Glutamatergic neuron (in vitro differentiated cells): ENCODE measurements around the gene HS6ST2. TPM values are rescaled to one million over a fixed set of nuclear protein-coding genes. Genes with fewer than 3 reads are reported as not detected.

Source experiments
- DNase-seq: peaks from one replicate; pipeline ENCODE4 v3.0.0; 2022
- H3K27ac Mint-ChIP-seq: one replicate; pipeline ENCODE4 v1.8.0; 2020; ENCODE audit warnings: mild to moderate bottlenecking, mixed read lengths, inconsistent platforms; ENCODE audit not compliant: unreplicated experiment
- H3K27me3 Mint-ChIP-seq: one replicate; pipeline ENCODE4 v1.8.0; 2020; ENCODE audit warnings: mild to moderate bottlenecking, moderate library complexity, mixed read lengths, inconsistent platforms; ENCODE audit not compliant: unreplicated experiment
- H3K36me3 Mint-ChIP-seq: one replicate; pipeline ENCODE4 v1.8.0; 2020; ENCODE audit warnings: mild to moderate bottlenecking, mixed read lengths, inconsistent platforms; ENCODE audit not compliant: unreplicated experiment
- H3K4me1 Mint-ChIP-seq: one replicate; pipeline ENCODE4 v1.8.0; 2020; ENCODE audit warnings: mild to moderate bottlenecking, low read depth, mixed read lengths, inconsistent platforms; ENCODE audit not compliant: unreplicated experiment
- H3K4me3 Mint-ChIP-seq: one replicate; pipeline ENCODE4 v1.8.0; 2020; ENCODE audit warnings: mild to moderate bottlenecking, mixed read lengths, inconsistent platforms; ENCODE audit not compliant: unreplicated experiment
- H3K9me3 Mint-ChIP-seq: one replicate; pipeline ENCODE4 v1.8.0; 2020; ENCODE audit warnings: mild to moderate bottlenecking, moderate library complexity, mixed read lengths, inconsistent platforms; ENCODE audit not compliant: unreplicated experiment
- total RNA-seq: library from RNA; stranded (reverse); fragmentation: NEBNext Ultra II Directional; extraction: Animal tissue kit (Norgen Biotek cat#: 25700); gene quantifications from one replicate; pipeline ENCODE4 v1.2.1, GENCODE V29; 2021; ENCODE audit not compliant: unreplicated experiment
- TF ChIP-seq, protein P1 (sequence below): fragments of 200-600 bp; sonication (generic); IDR thresholded peaks from one replicate; pipeline ENCODE4 v1.5.0; 2021; ENCODE audit not compliant: partially characterized antibody, unreplicated experiment

Gene HS6ST2
- total RNA-seq, 1 donor from 2014 or later, result 2.9 TPM

DNA sequence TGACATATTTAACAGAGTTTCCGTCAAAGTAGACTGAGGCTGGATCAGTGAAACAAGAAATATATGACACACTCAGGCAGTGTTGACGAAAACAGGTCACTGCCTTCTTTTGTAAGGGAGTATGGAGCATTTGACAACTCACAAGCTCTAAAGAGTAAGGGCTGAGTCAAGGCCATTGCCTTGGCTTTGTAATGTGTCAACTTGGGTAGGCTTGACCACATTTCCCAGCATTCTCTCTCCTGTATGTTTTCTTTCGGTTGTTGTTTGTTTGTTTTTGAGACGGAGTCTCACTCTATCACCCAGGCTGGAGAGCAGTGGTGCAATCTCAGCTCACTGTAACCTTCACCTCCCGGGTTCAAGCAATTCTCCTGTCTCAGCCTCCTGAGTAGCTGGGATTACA lies 344.6 kb downstream of the HS6ST2 start:
- Mint-ChIP-seq H3K4me1 (no peaks in the 10 kb centered on the region), H3K27me3 (peaks cover 2% of the 10 kb centered on the region), H3K4me3 (no peak overlapping the region), H3K36me3 (no peaks in the 10 kb centered on the region), H3K9me3 (no peaks in the 10 kb centered on the region), H3K27ac (no peak overlapping the region)
- DNase-seq, result no peak
- TF ChIP-seq, protein P1, sequence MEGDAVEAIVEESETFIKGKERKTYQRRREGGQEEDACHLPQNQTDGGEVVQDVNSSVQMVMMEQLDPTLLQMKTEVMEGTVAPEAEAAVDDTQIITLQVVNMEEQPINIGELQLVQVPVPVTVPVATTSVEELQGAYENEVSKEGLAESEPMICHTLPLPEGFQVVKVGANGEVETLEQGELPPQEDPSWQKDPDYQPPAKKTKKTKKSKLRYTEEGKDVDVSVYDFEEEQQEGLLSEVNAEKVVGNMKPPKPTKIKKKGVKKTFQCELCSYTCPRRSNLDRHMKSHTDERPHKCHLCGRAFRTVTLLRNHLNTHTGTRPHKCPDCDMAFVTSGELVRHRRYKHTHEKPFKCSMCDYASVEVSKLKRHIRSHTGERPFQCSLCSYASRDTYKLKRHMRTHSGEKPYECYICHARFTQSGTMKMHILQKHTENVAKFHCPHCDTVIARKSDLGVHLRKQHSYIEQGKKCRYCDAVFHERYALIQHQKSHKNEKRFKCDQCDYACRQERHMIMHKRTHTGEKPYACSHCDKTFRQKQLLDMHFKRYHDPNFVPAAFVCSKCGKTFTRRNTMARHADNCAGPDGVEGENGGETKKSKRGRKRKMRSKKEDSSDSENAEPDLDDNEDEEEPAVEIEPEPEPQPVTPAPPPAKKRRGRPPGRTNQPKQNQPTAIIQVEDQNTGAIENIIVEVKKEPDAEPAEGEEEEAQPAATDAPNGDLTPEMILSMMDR, result no peak

DNA sequence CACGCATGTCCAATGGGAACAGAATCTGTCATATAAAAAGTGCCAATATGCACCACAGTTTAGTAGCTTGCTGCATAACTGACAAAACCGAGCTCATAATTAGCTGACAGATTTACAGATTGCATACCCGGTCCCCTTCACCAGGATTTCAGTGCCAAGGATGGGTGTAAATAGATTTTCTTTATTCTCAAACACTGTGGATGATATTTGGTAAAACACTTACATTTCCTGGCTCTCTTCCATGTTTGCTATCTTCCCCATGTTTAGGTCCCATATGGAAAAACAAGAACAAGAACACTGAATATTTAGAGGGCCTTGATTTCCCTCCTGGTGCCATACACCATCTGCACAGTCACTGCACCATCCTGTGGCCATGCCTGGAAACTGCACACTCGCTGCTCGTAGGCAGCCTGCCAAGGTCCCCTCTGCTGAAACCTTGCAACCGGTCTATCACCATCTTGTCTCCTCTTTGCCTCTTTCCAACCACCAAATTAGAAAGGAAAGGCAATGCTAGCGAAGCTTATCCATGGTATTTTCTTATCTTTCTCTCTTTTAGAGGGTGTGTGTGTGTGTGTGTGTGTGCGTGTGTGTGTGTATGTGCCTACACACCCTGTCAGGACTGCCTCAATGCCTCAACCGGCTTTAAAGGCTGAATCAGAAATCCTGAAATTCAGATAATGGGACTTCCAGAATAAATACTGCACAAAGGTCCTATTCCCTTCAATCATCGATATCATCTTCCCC lies 345.4 kb downstream of the HS6ST2 start:
- Mint-ChIP-seq H3K27me3 (peaks cover 2% of the 10 kb centered on the region), H3K4me3 (no peak overlapping the region), H3K9me3 (no peaks in the 10 kb centered on the region), H3K4me1 (no peaks in the 10 kb centered on the region), H3K36me3 (no peaks in the 10 kb centered on the region), H3K27ac (no peak overlapping the region)
- peak; percentile 55 for DNase-seq
- TF ChIP-seq, protein P1, result peak; percentile 48

DNA sequence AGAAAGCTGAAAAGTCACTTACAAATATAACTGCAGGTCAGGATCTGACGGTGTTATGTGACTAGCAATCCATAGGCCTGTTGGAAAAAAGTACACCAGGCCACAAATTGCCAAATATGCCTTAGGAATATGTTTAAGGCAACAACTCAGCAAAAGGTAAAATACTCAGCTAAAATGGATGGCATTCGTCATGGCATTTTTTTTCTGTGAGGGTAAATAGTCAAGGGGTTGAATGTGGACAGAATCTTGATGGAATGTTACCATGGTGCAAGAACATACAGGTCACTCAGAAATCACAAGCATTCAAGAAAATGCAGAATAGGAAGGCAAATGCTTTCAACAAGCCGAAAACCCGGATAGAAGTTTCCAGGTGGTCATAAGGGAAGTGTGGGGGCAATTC lies 347.9 kb downstream of the HS6ST2 start:
- Mint-ChIP-seq H3K9me3 (no peaks in the 10 kb centered on the region), H3K27ac (no peak overlapping the region), H3K27me3 (peaks cover 2% of the 10 kb centered on the region), H3K36me3 (no peaks in the 10 kb centered on the region), H3K4me1 (no peaks in the 10 kb centered on the region), H3K4me3 (no peak overlapping the region)
- TF ChIP-seq, protein P1, result no peak
- no peak for DNase-seq

DNA sequence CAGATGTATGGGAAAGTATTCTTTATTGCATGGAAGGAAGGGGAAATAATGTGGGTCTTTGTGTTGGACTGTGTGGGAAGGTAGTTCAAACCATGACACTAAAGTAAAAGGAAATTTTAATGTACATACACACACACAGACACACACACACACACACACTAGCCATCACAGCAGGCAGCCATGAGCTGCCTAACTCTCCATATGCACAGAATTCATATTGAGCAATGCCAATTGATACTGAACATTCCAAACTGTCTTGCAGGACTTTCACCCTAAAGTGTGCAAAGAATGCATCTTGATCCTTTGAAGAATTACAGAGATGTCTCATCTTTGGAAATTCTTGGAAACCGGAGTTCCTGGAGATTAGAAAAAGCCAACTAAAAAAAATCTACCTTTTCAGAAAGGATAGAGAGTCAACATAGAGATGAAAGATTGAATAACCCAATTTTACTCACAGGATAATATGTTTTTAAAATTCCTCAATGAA lies 349.0 kb downstream of the HS6ST2 start:
- no peaks in the 10 kb centered on the region for H3K36me3 Mint-ChIP-seq
- H3K4me1 Mint-ChIP-seq, result no peaks in the 10 kb centered on the region
- DNase-seq, result no peak
- H3K9me3 Mint-ChIP-seq, result no peaks in the 10 kb centered on the region
- TF ChIP-seq, protein P1, result no peak
- no peak overlapping the region for H3K27ac Mint-ChIP-seq
- H3K4me3 Mint-ChIP-seq, result no peak overlapping the region
- peaks cover 2% of the 10 kb centered on the region for H3K27me3 Mint-ChIP-seq

DNA sequence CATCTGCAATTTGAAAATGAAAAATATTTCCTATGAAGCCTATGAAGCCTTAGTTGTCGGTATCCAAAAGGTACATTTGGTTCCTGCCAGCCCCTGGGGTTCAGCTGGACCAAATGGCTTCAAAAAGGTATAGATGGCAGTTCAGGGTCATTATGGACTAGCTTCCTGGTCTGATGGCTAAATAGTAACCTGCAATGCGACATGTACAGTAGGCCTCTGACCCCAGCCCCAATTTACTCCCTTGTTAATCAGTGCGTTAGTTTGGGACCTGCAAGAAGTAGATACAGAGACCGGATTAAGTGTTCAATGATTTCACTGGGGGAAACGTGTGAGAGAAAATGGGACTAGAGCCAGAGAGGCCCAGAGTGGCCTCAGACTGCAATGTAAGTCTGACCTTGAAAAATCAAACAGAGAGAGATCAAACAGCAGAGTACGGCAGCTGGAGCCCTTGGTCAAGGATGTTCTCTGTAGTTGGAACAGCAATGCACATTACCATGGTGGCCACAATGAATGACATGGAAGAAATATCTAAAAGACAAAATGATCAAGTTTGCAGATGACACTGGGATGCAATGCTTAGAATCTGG lies 354.6 kb downstream of the HS6ST2 start:
- no peak for DNase-seq
- Mint-ChIP-seq H3K4me1 (no peaks in the 10 kb centered on the region), H3K27ac (no peak overlapping the region), H3K9me3 (no peaks in the 10 kb centered on the region), H3K27me3 (no peaks in the 10 kb centered on the region), H3K4me3 (no peak overlapping the region), H3K36me3 (no peaks in the 10 kb centered on the region)
- TF ChIP-seq, protein P1, result no peak
